Measurements from ENCODE around the gene SLC22A5.
A peak's percentile ranks its signal among the peaks of the same experiment; 100 is the strongest.
"Not testable (repeated sequence)": the region's sequence is repeated elsewhere in the genome, so short reads cannot be mapped to it uniquely, and the experiment has no call there.

The SLC22A5 gene

DNA sequence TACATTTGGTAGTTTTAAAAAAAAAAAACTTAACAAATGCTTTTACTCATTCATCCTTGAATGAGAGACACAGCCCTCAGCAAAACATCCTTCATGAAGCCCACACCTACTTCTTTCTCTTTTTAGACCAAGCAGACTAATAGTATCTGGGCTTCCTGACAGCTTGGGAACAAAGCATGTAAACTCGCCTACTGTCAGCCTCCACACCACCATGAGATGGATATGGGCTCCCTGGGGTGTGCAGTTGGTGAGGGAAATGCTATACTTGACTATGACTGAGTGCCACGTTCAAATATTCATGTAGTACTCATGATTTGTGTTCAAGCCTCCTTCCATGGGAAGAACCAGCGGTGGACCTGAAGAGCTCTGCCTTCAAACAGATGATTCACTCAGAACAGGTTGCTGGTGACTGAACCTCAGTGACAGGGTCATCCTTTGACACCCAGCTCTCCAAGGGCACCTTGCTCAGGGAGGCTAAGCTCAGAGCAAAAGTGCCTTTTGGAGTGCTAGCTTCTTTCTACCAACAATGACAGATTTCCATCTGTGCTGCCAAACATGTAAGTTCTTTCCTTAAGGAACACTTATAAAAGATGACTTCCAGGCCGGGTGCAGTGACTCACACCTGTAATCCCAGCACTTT lies 36.8 kb downstream of the SLC22A5 start:
- no peak overlapping the region for H3K4me3 ChIP-seq
- no peak overlapping the region for H3K27ac ChIP-seq

DNA sequence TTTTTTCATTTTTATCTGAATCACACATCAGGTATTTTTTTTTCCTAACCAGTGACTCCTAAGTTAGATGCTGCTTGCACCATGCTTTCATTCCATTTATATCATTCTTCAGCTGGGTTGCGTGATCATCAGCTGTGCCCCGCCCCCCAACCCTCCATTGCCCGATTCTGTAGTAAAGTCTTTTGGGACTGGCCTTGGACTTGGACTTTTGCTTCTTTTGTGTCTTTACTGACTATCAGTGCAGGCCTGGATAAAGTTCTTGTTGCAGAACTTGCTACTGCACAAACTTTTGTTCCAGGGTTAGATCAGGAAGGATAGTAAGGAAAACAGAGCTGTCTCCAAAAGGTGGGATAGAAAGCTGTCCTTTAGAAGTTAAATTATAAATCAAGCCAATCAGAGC lies 38.5 kb downstream of the SLC22A5 start:
- H3K27ac ChIP-seq = peak overlapping the region in 2 of 21 experiments; percentile 21 to 97
- H3K4me3 ChIP-seq = no peak overlapping the region

DNA sequence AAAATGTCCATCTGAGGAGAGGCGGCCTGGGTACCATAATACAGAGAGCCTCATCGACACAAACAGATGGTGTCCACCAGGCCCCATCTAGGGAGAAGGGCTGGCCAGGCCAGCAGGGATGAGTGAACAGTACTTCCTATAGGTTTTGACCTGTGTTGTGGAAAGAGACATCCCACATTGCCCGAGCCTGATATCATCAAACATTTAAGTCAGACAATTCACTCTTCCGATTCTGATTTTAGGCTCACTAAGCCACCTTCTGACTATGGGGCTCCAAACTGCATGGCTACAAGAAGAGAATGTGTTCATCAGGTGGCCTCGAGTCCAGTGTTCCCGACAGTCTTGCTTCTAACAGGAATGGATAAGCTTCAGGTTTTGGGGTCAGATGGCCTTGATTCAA lies 38.9 kb downstream of the SLC22A5 start:
- peak overlapping the region in 2 of 21 experiments; percentile 97 for H3K27ac ChIP-seq
- no peak overlapping the region for H3K4me3 ChIP-seq

DNA sequence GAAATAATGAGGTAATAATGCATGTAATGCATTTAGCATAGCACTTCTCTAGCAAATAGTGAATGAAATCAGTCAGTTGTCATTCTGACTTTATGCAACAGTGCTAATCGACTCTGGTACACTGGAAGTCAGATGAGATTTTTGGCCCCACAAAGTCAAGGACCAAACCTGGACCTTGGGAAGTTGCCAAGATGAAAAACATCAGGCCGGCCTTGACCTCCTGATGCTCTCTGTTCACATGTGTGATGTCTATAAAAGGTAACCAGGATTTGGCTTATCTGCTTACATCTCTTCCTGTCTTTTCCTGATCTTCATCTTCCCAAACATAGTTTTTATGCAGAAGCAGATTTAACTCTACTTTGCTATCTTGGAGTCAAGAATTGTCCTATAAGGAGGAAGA lies 39.5 kb downstream of the SLC22A5 start:
- H3K4me3 ChIP-seq = no peak overlapping the region
- H3K27ac ChIP-seq = peak overlapping the region in 10 of 21 experiments; percentile 0 to 100 (median 97)

DNA sequence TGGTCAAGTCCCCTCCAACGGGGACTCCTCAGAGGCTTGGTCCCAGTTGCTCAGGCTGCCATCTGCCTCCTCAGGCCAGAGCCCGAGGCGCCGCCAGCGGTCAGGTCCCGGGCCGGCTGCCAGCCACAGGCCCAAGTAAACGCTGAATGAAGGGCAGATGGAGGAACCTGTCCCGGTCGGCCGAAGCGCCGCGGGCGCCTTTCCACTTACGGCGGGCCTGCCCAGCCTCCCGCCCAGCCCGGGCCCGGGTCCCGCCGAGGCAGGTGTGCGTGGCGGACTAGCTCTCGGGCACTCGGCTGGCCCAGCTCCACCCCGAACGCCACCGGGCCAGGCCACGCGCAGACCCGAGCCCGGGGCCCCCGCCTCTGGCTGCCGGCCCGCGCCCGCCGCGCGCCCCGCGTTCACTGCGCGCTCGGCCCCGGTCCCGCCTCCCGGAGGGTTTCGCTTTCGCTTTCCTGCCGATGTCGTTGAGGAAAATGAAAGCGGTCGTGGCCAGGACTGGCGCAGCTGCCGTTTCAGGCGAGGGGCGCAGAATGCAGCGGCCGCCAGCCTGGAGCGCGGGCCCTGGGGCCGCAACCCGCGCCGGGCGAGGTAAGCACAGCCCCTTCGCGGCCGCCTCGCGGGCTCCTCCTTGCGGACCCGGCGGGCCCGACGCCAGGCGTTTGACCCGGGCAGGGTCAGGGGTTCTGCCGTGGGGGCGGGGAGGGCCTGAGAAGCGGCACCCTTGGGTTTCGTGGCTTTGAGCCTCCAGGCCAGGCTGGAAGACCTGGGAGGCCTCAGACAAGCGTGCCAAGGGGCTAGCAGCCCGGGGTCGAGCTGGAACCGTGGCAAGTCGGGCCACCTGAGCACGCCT lies 41.2 kb downstream of the SLC22A5 start:
- H3K4me3 ChIP-seq = peak overlapping the region; percentile 52 to 70 (median 60)

DNA sequence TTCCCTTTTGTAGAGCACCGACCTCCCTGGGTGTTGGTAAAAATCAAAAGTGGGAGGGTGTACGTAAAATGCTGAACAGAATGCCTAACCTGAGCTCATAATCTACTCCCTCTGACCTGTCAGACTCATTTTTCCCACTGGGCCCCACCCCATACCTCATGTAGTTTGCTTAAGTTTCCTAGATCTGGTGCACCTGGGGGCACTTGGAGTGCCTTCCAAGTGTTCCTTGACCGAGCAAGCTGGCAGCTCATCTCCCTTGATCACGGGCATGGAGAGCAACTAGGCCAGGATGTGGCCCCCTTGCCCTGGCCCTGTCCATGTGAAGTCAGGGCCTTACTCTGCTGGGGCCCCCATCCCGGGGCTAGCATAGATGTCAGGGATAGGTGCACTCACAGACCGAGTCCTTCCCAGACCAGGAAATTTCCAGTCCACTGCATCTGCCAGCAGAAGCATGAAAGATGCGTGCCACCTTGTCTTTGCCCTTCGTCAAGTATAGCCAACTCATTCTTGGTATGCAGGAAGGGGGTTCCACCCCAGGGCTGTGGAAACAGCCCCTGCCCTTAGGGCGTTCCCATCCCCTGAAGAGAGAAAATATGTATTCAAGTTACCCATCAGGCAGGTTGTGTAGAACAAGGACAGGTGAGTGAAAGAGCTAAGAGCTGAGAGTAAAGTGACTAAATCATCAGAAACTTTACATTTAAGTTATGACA lies 41.9 kb downstream of the SLC22A5 start:
- Histone ChIP-seq H3K4me3 (peak overlapping the region; percentile 52 to 70 (median 60)), H3K27ac (peak overlapping the region; percentile 87 to 100 (median 97))

More for the DNA sequence above, 41.2 kb downstream of the SLC22A5 start:
- H3K27ac ChIP-seq = peak overlapping the region; percentile 87 to 100 (median 97)

DNA sequence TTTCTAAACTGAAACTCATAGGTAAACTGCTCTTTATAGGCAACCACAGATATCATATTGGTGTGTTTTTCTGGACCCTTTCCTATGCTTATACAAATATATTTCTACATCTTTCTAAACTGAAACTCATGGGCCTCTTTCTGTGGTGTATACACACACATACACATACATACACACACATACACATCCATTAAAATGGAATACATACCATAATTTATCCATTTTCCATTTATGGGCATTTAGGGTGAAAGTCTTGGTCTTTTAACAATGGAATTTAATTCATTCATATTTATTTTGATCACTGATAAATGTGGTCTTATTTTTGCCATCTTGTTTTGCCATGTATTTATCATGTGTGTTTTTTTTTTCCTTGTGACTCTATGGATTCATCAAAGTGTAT lies 44.1 kb downstream of the SLC22A5 start:
- Histone ChIP-seq H3K4me3 (no peak overlapping the region), H3K27ac (peak overlapping the region in 4 of 21 experiments; percentile 31 to 100 (median 96))

DNA sequence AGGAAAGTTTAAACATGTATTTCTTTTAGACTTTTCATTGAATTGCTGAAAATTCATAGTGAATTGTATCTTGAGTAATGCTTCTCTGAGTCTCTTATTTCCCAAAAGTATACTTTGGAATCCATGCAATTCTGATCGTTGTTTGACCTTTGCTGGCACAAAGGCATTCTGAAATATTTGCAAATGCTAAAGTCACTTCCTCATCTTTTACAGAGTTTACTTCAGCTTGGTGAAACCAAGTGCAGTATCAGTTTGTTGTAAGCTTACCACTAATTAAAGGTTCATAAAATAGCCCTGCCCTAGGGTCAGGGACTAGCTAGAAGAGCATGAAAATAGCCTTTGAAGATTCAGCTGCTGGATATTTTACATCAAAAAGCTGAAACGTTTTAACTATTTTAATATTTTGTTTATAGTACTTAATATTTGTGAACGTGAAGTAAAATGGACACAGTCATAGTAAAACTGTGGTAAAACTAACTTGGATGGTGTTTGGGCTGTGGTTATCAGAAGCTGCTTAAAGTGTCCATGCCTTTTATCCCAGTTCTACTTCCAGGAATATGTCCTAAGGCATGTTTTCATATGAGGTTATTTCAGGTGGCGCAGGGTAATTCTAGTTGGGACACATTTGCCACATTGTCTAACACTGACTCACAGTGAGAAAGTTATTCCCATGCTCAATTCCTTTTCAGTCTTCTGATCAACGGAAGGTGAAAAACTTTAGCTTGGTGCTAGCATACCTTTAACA lies 45.3 kb downstream of the SLC22A5 start:
- no peak overlapping the region for H3K4me3 ChIP-seq
- peak overlapping the region in 10 of 21 experiments; percentile 16 to 61 (median 42) for H3K27ac ChIP-seq

DNA sequence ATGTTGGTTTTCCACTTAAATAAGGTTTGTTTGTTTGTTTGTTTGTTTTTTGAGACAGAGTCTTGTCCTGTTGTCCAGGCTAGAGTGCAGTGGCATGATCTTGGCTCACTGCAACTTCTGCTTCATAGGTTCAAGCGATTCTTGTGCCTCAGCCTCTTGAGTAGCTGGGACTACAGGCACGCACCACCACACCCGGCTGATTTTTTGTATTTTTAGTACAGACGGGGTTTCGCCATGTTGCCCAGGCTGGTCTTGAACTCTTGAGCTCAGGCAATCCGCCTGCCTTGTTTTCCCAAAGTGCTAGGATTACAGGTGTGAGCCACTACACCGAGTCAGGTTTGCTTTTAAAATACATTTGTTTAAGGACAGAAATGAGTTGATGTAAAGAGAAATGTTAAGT lies 46.0 kb downstream of the SLC22A5 start:
- not testable (repeated sequence) for H3K4me3 ChIP-seq
- H3K27ac ChIP-seq = peak overlapping the region in 10 of 21 experiments; percentile 7 to 61 (median 38)

DNA sequence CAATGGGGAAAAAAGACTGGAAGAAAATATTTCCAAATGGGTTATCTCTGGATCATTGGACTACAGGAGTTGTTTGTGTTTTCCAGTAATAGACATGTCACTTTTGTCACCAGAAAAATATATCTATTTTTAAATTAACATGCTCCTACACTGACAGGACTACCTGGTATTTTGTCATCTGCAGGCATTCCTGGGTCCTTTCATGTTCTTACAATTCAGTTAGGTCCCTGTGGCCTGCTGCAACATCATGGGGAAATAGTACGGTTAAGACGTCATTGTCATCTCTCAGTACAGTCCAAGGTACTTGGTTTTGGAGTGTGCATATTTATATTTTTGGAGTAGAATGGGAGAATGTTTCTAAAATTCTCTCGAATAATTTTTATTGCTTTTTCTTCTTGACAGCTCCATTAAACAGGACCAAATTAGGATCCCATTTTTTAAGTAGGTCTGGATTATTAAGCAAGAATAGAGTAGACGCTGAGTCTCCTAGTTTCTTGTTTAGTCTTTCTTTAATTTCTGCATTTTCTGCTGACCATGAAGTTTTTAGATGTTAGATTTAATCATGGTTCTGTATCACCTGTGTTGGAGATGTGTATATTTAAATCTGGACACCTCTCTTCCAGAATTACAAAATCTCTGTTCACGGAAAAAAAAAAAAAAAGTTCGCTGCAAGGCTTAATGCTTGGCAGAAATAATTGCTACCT lies 46.9 kb downstream of the SLC22A5 start:
- Histone ChIP-seq H3K4me3 (no peak overlapping the region), H3K27ac (peak overlapping the region in 6 of 21 experiments; percentile 8 to 93 (median 26))

DNA sequence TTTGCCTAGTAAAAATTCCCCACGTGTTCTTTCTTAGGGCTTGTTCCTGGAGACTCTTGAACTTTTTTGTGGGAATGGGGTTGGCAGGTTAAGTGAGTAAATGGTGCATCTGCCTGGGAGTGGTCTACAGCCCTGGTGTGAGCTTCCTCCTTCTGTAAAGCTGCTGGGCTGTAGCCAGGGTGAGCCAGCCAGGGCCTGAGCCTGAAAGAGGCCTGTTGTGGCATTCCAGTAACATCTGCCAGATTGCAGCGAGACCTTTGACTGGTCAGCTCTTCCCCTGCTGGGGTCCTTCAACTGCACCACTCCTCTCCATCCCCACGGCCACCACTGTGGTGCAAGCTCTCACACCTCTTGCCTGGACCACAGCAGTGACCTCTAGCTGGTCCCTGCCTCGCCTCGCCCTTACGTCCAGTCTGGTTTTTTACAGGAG lies 47.5 kb downstream of the SLC22A5 start:
- H3K4me3 ChIP-seq = no peak overlapping the region
- peak overlapping the region in 10 of 21 experiments; percentile 3 to 93 (median 38) for H3K27ac ChIP-seq

DNA sequence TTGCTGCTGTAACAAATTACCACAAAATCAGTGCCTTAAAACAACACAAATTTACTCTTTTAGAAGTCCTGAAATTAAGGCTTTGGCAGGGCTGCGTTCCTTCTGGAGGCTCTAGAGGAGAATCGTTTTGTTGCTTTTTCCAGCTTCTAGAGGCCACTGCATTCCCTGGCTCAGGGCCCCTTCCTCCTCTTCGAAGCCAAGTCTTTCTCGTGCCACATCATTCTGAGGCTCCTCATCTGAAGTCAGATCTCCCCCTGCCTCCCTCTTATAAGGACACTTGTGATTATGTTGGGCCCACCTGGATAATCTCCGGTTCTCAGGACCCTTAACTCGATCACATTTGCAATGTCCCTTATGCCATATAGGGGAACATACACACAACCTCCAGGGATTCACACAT lies 48.0 kb downstream of the SLC22A5 start:
- no peak overlapping the region for H3K4me3 ChIP-seq
- H3K27ac ChIP-seq = peak overlapping the region in 10 of 21 experiments; percentile 3 to 93 (median 38)

DNA sequence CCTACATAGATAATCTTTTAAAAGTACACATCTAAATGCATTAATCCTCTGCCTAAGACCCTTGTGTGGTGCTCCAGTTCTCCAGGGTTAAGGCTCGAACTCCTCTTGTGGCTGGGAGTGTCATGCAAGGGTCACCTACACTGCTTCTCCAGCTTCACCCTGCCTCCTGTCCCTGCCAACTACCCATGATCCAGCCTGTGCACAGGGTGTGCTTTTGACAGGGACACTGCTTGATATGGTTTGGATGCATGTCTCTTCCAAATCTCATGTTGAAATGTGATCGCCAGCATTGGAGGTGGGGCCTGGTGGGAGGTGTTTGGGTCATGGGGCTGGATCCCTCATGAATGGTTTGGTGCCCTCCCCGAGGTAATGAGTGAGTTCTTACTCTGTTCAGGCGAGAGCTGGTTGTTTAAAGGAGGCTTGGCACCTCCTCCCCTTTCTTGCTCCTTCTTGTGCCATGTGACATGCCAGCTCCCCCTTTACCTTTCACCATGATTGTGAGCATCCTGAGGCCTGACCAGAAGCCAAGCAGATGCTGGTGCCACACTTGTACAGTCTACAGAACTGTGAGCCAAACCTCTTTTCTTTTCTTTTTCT lies 48.5 kb downstream of the SLC22A5 start:
- H3K4me3 ChIP-seq = no peak overlapping the region
- peak overlapping the region in 9 of 21 experiments; percentile 8 to 93 (median 37) for H3K27ac ChIP-seq

DNA sequence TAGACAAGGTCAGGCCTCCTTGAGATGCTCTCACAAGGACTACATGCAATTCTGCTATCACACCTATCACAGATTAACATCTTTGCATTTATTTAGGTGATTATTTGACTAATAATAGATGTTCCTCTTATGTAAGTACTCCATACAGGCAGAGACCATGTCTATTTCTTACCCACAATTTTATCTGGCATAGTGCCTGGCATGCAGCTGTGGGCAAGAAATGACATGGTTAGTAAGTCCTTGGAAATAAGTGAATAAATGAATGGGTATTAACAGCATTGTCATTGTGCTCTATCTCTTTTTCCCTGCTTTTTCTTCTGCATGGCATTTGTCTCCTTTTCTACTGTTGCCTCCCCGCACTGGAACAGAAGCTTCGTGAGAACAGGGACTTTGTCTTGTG lies 49.4 kb downstream of the SLC22A5 start:
- H3K27ac ChIP-seq = peak overlapping the region in 10 of 21 experiments; percentile 7 to 93 (median 75)
- no peak overlapping the region for H3K4me3 ChIP-seq

DNA sequence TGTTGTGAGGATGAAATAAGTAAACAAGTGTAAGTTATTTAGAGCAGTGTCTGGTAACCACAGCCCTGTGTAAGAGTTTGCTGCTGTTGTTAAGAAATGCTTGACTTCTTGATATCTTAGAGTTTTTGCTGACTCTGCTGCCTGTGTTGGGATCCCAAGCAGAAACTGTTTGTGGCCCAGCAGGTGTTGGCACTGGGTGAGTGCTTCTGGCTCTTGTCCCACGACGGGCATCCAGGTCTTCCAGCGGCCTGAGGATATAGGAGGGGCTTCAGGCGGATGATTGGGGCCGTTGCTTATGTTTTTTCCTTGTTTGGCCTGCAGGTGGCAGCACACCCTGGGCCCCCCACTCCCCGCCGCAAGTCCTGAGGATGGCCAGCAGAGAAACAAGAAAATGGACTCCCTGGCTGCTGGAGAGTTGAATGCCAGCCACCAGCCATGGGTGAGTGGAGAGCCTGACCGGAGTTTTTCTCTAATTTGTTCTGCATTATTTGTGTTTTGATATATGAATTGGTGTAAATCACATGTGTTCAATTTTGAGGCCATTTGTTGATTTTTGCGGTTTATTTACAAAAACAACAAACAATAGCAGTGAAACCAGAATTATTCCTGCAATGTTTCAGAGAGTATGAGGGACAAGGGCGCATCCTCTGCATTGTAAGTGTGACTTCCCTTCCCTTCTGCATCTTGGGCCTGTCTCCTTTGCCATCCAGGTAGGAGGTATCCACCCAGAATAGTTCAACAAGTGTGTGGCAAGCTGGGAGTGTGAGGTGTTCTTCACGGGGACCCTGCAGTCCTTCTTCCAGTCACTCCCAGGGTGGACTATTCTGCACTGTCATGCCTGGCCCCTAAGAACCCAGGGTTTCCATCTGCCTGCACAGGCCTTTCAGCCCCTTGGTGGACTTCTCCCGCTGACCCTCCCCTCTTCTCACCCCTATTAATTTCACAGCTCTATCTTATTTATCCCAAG lies 50.3 kb downstream of the SLC22A5 start:
- Histone ChIP-seq H3K4me3 (no peak overlapping the region), H3K27ac (peak overlapping the region in 20 of 21 experiments; percentile 26 to 93 (median 66))

DNA sequence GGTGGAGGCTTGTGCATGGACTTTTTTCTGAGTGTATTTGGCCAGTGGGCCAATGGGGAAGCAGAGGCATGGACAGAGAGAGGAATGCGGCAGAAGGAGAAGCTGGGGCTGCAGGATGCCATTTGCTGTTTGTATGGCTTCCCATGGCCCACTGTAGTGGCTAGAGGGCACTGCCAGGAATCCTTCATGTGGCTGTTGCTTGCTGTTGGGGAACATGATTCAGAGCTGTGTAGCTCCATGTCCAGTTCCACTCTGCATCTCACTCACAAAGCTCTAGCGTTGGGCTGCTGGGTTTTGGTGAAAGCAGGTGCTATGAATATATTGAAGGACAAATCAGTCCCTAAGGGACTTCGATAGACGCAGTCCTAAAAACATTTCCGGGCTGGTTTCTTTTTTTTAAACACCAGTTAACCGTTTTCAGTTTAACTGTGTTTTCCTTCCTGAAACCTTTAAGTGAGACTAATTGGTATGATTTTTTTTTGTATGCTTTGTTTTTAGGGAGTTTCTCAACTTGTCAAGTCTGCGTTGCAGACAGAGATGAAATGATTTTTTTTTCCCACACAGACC lies 51.3 kb downstream of the SLC22A5 start:
- Histone ChIP-seq H3K4me3 (no peak overlapping the region), H3K27ac (peak overlapping the region in 20 of 21 experiments; percentile 26 to 93 (median 66))

DNA sequence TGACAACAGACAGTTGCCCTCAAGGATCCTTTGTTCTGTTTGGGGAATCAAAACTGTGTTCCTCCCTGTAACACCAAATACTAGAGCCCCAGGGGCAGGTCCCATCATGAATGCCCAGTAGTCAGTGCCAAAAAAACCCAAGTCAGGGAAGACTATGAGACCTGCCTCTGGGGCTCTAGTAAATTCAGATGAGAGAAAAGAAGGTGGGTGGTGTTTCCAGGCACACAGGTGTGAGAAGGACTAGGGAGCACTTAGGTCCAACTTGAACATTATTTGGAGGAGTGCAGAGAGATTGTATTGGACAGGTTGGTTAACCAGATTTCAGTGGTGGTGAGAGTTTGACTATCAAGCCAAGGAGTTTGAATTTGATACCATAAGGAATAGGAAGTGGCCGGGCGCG lies 52.0 kb downstream of the SLC22A5 start:
- peak overlapping the region in 19 of 21 experiments; percentile 27 to 93 (median 66) for H3K27ac ChIP-seq
- H3K4me3 ChIP-seq = no peak overlapping the region
